ENCODE measurements around the gene CCDC197. TPM values are rescaled to one million over a fixed set of nuclear protein-coding genes. Genes with fewer than 3 reads are reported as not detected.

Gene CCDC197
- polyA plus RNA-seq, 1 donor from 2014 or later, result not detected

- no peak overlapping the region for H3K4me2 ChIP-seq (ENCODE audit: low read length)
- H3K27me3 ChIP-seq (ENCODE audit: insufficient read depth, low read depth, low read length), result no peaks in the 10 kb centered on the region
- no peaks in the 10 kb centered on the region for H3K79me2 ChIP-seq (replicated peaks; ENCODE audit: insufficient read depth, low read length)
- H3K27ac ChIP-seq (ENCODE audit: low read length), result no peak overlapping the region
- no peaks in the 10 kb centered on the region for H3F3A ChIP-seq (ENCODE audit: insufficient read depth, low read length, poor library complexity, severe bottlenecking)
- no peaks in the 10 kb centered on the region for H3K9me2 ChIP-seq (ENCODE audit: insufficient read depth, low read length)
- H3K4me3 ChIP-seq (ENCODE audit: low read length), result no peak overlapping the region
- no peaks in the 10 kb centered on the region for H3K9me3 ChIP-seq (ENCODE audit: low read length)
- no peaks in the 10 kb centered on the region for H4K20me1 ChIP-seq (ENCODE audit: insufficient read depth)
- H3K9ac ChIP-seq (ENCODE audit: low read length), result no peak overlapping the region
- no peaks in the 10 kb centered on the region for H3K36me3 ChIP-seq (ENCODE audit: insufficient read depth, low read length)
- no peak overlapping the region for H2AFZ ChIP-seq (ENCODE audit: low read depth, low read length)
- TF ChIP-seq TAF1 (IDR thresholded peaks at IDR 0.05; ENCODE audit: low read depth), result no peak
These were observed 5.9 kb upstream of the CCDC197 start for GRCh38 chr14:93991212-93991611.

- H3K27ac ChIP-seq (ENCODE audit: low read length), result no peak overlapping the region
- H3K9me3 ChIP-seq (ENCODE audit: low read length), result no peaks in the 10 kb centered on the region
- no peak overlapping the region for H2AFZ ChIP-seq (ENCODE audit: low read depth, low read length)
- H3K4me3 ChIP-seq (ENCODE audit: low read length), result no peak overlapping the region
- TF ChIP-seq EP300 (conservative IDR thresholded peaks at IDR 0.05; ENCODE audit: poor library complexity, severe bottlenecking) (no peak), EZH2 (IDR thresholded peaks at IDR 0.05; ENCODE audit: borderline replicate concordance, insufficient read depth, low read length, poor library complexity, severe bottlenecking) (no peak), REST (IDR thresholded peaks at IDR 0.05; ENCODE audit: borderline replicate concordance) (no peak)
- no peak overlapping the region for H3K4me2 ChIP-seq (ENCODE audit: low read length)
- no peaks in the 10 kb centered on the region for H3K9me2 ChIP-seq (ENCODE audit: insufficient read depth, low read length)
- no peaks in the 10 kb centered on the region for H4K20me1 ChIP-seq (ENCODE audit: insufficient read depth)
- H3K79me2 ChIP-seq (replicated peaks; ENCODE audit: insufficient read depth, low read length), result no peaks in the 10 kb centered on the region
- H3K9ac ChIP-seq (ENCODE audit: low read length), result no peak overlapping the region
- no peaks in the 10 kb centered on the region for H3K36me3 ChIP-seq (ENCODE audit: insufficient read depth, low read length)
- no peaks in the 10 kb centered on the region for H3K27me3 ChIP-seq (ENCODE audit: insufficient read depth, low read depth, low read length)
- no peaks in the 10 kb centered on the region for H3F3A ChIP-seq (ENCODE audit: insufficient read depth, low read length, poor library complexity, severe bottlenecking)
These were observed 5.5 kb upstream of the CCDC197 start for GRCh38 chr14:93991649-93992048.

GRCh38 chr14:93993382-93993781 is 3.7 kb upstream of the CCDC197 start:
- H3K9ac ChIP-seq (ENCODE audit: low read length), result no peak overlapping the region
- H3K4me2 ChIP-seq (ENCODE audit: low read length), result no peak overlapping the region
- H3K4me3 ChIP-seq (ENCODE audit: low read length), result no peak overlapping the region
- no peaks in the 10 kb centered on the region for H3K36me3 ChIP-seq (ENCODE audit: insufficient read depth, low read length)
- H3K27ac ChIP-seq (ENCODE audit: low read length), result no peak overlapping the region
- H3K27me3 ChIP-seq (ENCODE audit: insufficient read depth, low read depth, low read length), result no peaks in the 10 kb centered on the region
- no peaks in the 10 kb centered on the region for H3F3A ChIP-seq (ENCODE audit: insufficient read depth, low read length, poor library complexity, severe bottlenecking)
- H3K79me2 ChIP-seq (replicated peaks; ENCODE audit: insufficient read depth, low read length), result no peaks in the 10 kb centered on the region
- no peak overlapping the region for H2AFZ ChIP-seq (ENCODE audit: low read depth, low read length)
- no peaks in the 10 kb centered on the region for H4K20me1 ChIP-seq (ENCODE audit: insufficient read depth)
- no peak for TF ChIP-seq MXI1 (conservative IDR thresholded peaks at IDR 0.05; ENCODE audit: poor library complexity, severe bottlenecking)
- TF ChIP-seq TAF1 (IDR thresholded peaks at IDR 0.05; ENCODE audit: low read depth), result no peak
- TF ChIP-seq RAD21 (conservative IDR thresholded peaks at IDR 0.05), result no peak
- no peak for TF ChIP-seq CTCF (IDR thresholded peaks at IDR 0.05; ENCODE audit: poor library complexity, severe bottlenecking)
- TF ChIP-seq REST (IDR thresholded peaks at IDR 0.05; ENCODE audit: borderline replicate concordance), result no peak
- TF ChIP-seq POLR2AphosphoS5 (IDR thresholded peaks at IDR 0.05), result no peak
- TF ChIP-seq SMC3 (conservative IDR thresholded peaks at IDR 0.05; ENCODE audit: poor library complexity), result no peak
- no peak for TF ChIP-seq EZH2 (IDR thresholded peaks at IDR 0.05; ENCODE audit: borderline replicate concordance, insufficient read depth, low read length, poor library complexity, severe bottlenecking)
- H3K9me2 ChIP-seq (ENCODE audit: insufficient read depth, low read length), result no peaks in the 10 kb centered on the region
- no peaks in the 10 kb centered on the region for H3K9me3 ChIP-seq (ENCODE audit: low read length)

All from neural cell (in vitro differentiated cells).